Loucy (cell line): Measurements from ENCODE around the gene DPYSL4.

Experiments used
- H2AFZ ChIP-seq: fragments of 200-600 bp; sonication (generic); 2 replicates; pipeline ENCODE4 v1.6.0; 2016; ENCODE audit warnings: antibody characterized with exemption, mild to moderate bottlenecking, low read length, moderate library complexity
- H3F3A ChIP-seq: fragments of 200-600 bp; 2 replicates; pipeline ENCODE4 v1.6.0; 2016; ENCODE audit warnings: antibody characterized with exemption, low read depth, mild to moderate bottlenecking
- H3K27me3 ChIP-seq: fragments of 200-600 bp; sonication (generic); 2 replicates; pipeline ENCODE4 v1.6.1; 2014; ENCODE audit warnings: low read length, mild to moderate bottlenecking; ENCODE audit not compliant: insufficient read depth, poor library complexity, severe bottlenecking
- H3K36me3 ChIP-seq: fragments of 200-600 bp; sonication (generic); 2 replicates; pipeline ENCODE4 v1.6.1; 2016; ENCODE audit warnings: low read length; ENCODE audit not compliant: insufficient read depth
- H3K4me1 ChIP-seq: fragments of 200-600 bp; sonication (generic); 2 replicates; pipeline ENCODE4 v1.5.1; 2014; ENCODE audit warnings: low read length, mild to moderate bottlenecking; ENCODE audit not compliant: insufficient read depth, poor library complexity, severe bottlenecking
- H3K4me2 ChIP-seq: fragments of 200-600 bp; sonication (generic); 2 replicates; pipeline ENCODE4 v1.6.0; 2014; ENCODE audit warnings: antibody characterized with exemption, low read length, low read depth, mild to moderate bottlenecking; ENCODE audit not compliant: poor library complexity, severe bottlenecking
- H3K4me3 ChIP-seq: fragments of 200-600 bp; sonication (generic); 2 replicates; pipeline ENCODE4 v1.5.1; 2014; ENCODE audit warnings: low read length, mild to moderate bottlenecking, mixed read lengths; ENCODE audit not compliant: poor library complexity, severe bottlenecking
- H3K79me2 ChIP-seq: fragments of 200-600 bp; sonication (generic); 2 replicates; pipeline ENCODE4 v1.6.1; 2014; ENCODE audit warnings: low read length; ENCODE audit not compliant: insufficient read depth
- H3K9ac ChIP-seq: fragments of 200-600 bp; sonication (generic); 2 replicates; pipeline ENCODE4 v1.6.0; 2014; ENCODE audit warnings: mild to moderate bottlenecking, low read depth, low read length, moderate library complexity; ENCODE audit not compliant: poor library complexity, severe bottlenecking
- H3K9me2 ChIP-seq: fragments of 200-600 bp; sonication (generic); replicated peaks from 2 replicates; pipeline ENCODE4 v1.6.1; 2016; ENCODE audit warnings: low read depth, low read length, mixed read lengths
- H3K9me3 ChIP-seq: fragments of 200-600 bp; sonication (generic); 2 replicates; pipeline ENCODE4 v1.6.1; 2014; ENCODE audit warnings: mild to moderate bottlenecking, antibody characterized with exemption, low read length, low read depth; ENCODE audit not compliant: insufficient read depth
- H4K20me1 ChIP-seq: fragments of 200-600 bp; sonication (generic); 2 replicates; pipeline ENCODE4 v1.6.0; 2014; ENCODE audit warnings: antibody characterized with exemption, low read length, mild to moderate bottlenecking; ENCODE audit not compliant: insufficient read depth, poor library complexity, severe bottlenecking
- CTCF ChIP-seq: fragments of 200-600 bp; sonication (generic); conservative IDR thresholded peaks from 2 replicates; pipeline ENCODE4 v1.5.1; 2014; ENCODE audit warnings: mild to moderate bottlenecking, antibody characterized with exemption, low read length
- EZH2phosphoT487 ChIP-seq: fragments of 200-600 bp; IDR thresholded peaks from 2 replicates; pipeline ENCODE4 v1.6.1; 2018; ENCODE audit warnings: antibody characterized with exemption, mild to moderate bottlenecking, moderate library complexity, borderline replicate concordance

DPYSL4 gene

GRCh38 chr10:132228616-132229015 is 41.9 kb downstream of the DPYSL4 start:
- H3K9ac ChIP-seq = no peak overlapping the region
- no peaks in the 10 kb centered on the region for H3F3A ChIP-seq
- TF ChIP-seq CTCF = no peak
- TF ChIP-seq EZH2phosphoT487 = no peak
- no peaks in the 10 kb centered on the region for H3K9me2 ChIP-seq
- no peak overlapping the region for H3K4me2 ChIP-seq
- no peaks in the 10 kb centered on the region for H4K20me1 ChIP-seq
- no peak overlapping the region for H3K4me3 ChIP-seq
- H3K36me3 ChIP-seq = no peaks in the 10 kb centered on the region
- no peaks in the 10 kb centered on the region for H3K27me3 ChIP-seq
- H3K4me1 ChIP-seq = peaks cover 5% of the 10 kb centered on the region
- H3K79me2 ChIP-seq = no peaks in the 10 kb centered on the region
- H2AFZ ChIP-seq = no peak overlapping the region
- no peaks in the 10 kb centered on the region for H3K9me3 ChIP-seq

GRCh38 chr10:132229096-132229495 is 42.3 kb downstream of the DPYSL4 start:
- Histone ChIP-seq H3K4me3 (no peak overlapping the region), H3K9ac (no peak overlapping the region), H3F3A (no peaks in the 10 kb centered on the region), H3K9me2 (no peaks in the 10 kb centered on the region), H3K4me2 (no peak overlapping the region), H3K36me3 (no peaks in the 10 kb centered on the region), H3K27me3 (no peaks in the 10 kb centered on the region), H2AFZ (no peak overlapping the region), H3K79me2 (no peaks in the 10 kb centered on the region), H3K4me1 (peaks cover 5% of the 10 kb centered on the region), H3K9me3 (no peaks in the 10 kb centered on the region), H4K20me1 (no peaks in the 10 kb centered on the region)
- TF ChIP-seq EZH2phosphoT487 (no peak), CTCF (no peak)

GRCh38 chr10:132229834-132230556 is 43.2 kb downstream of the DPYSL4 start:
- H3K9me2 ChIP-seq = no peaks in the 10 kb centered on the region
- no peak overlapping the region; the same call in 1 of the 2 replicates for H2AFZ ChIP-seq
- TF ChIP-seq CTCF = no peak
- no peak for TF ChIP-seq EZH2phosphoT487
- H3K9ac ChIP-seq = no peak overlapping the region
- no peaks in the 10 kb centered on the region for H3K79me2 ChIP-seq
- no peaks in the 10 kb centered on the region for H3F3A ChIP-seq
- peaks cover 5% of the 10 kb centered on the region for H3K4me1 ChIP-seq
- H4K20me1 ChIP-seq = no peaks in the 10 kb centered on the region
- no peak overlapping the region for H3K4me2 ChIP-seq
- H3K27me3 ChIP-seq = no peaks in the 10 kb centered on the region
- no peaks in the 10 kb centered on the region for H3K36me3 ChIP-seq
- H3K4me3 ChIP-seq = no peak overlapping the region
- H3K9me3 ChIP-seq = no peaks in the 10 kb centered on the region
